ENCODE results near the gene ZNF506.
A peak's percentile ranks its signal among the peaks of the same experiment; 100 is the strongest.
"Not testable (repeated sequence)": the region's sequence is repeated elsewhere in the genome, so short reads cannot be mapped to it uniquely, and the experiment has no call there.

Gene ZNF506

DNA sequence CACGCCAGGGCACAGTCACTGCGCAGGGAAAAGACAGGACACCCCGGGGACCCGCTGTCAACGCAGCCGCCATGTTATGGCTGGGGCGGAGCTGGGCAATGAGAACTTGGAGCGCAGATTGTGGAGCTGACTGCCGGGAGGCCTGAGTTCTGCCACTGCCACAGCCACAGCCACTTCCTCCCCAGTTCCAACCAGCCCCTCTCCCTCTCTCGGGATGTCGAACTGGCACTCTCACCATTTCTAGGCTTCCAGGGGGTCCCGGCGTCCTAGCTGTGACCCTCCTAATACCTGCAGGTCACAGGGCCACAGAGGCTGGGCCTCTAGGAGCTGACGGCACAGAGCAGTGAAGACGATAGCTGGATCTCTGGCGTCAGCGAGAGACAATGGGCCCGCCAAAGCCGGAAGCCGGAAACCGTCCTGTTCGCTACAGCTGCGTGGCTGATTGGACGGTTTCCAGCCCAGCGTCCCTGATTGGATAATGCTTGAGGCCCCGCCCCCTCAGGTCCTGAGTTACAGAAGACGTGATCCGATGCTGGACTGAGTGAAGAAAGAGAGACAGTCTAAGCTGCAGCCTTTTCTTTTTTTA lies at the start of gene ZNF506:
ZNF506 (minus strand) TSS at position 385 of the 586 bp plus-strand sequence; CDS start at position 238, 147 bp downstream.
- DNase-seq (ENCODE audit: low read depth in 2 of 2, low spot score in 1 of 2), result peak; percentile 93 to 94

GRCh38 chr19:19870086-19870485 lies 48.5 kb upstream of the ZNF506 start:
- DNase-seq (ENCODE audit: low read depth in 2 of 2, low spot score in 1 of 2), result not testable (repeated sequence)

- peak in 1 of 2 donors; percentile 1 for DNase-seq (ENCODE audit: low read depth in 2 of 2, low spot score in 1 of 2)
These were observed 45.2 kb upstream of the ZNF506 start for GRCh38 chr19:19866611-19867248.

DNA sequence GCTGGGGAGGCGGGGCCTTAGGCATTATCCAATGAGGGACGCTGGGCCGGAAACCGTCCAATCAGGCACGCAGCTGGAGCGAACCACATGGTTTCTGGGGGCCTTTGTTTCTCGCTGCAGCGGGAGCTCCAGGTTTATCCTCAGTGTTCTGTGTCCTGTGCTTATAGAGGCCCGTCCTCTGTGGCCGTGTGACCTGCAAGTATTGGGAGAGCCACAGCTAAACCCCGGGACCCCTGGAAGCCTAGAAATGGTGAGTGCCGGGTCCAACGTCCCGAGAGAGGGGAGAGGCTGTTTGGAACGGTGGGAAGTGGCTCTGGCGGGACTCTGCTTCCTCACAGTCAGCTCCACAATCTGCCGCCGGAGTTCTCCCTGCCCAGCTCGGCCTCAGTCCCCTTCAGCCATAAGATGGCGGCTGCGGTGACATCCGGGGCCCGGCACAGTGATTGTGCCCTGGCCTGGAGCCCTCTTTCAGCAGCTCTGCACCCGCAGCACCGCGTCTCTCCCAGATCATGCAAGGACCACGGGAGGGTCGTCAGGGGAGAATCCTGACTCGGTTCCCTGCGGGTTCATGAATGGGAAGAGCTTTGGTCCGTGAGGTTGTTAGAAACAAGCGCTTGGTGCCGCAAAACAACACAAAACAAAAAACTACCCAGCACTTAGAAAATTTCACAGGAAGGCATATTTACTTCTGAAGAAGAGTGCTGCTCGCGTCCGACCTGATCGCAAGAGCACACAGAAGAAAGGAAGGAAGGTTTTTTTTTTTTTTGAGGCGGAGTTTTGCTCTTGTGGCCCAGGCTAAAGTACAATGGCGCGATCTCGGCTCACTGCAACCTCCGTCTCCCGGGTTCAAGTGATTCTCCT lies 44.4 kb upstream of the ZNF506 start, which contains the start of gene ZNF253:
ZNF253 (plus strand) TSS at position 133 of the 861 bp plus-strand sequence; CDS start at position 248, 115 bp downstream.
- DNase-seq (ENCODE audit: low read depth in 2 of 2, low spot score in 1 of 2), result peak; percentile 89 to 90

DNA sequence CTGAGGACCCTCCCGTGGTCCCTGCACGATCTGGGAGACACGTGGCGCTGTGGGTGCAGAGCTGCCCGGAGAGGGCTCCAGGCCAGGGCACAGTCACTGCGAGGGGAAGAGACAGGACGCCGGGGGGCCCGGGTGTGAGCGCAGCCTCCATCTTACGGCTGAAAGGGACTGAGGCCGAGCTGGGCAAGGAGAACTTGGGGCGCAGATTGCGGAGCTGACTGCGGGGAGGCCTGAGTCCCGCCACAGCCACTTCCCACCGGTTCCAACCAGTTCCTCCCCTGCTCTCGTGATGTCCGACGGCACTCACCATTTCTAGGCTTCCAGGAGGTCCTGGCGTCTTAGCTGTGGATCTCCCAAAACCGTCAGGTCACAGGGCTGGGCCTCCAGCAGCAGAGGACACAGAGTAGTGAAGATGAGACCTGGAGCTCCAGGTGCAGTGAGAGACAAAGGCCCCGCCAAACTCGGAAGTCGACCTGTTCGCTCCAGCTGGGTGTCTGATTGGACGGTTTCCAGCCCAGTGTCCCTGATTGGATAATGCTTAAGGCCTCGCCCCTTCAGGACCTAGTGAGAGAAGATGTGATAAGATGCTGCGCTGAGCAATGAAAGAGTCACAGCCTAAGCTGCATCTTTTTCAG lies 39.3 kb upstream of the ZNF506 start:
- DNase-seq (ENCODE audit: low read depth in 2 of 2, low spot score in 1 of 2), result peak in 1 of 2 donors; percentile 13

DNA sequence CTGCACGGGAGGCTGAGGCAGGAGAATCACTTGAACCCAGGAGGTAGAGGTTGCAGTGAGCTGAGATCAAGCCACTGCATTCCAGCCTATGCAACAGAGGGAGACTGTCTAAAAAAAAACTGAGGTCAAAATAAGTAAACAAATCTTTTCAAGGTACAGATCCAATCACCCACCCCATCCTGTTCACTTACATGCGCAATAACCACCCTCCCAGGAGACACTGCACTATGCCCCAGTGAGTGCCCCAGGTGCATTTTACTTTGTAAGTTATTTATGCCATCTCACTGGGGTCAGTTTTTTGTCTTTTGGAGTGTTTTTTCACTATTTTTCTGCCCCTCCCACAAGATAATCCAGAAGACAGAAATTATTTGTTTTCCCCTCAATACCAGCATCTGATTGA lies 37.2 kb upstream of the ZNF506 start:
- no peak for DNase-seq (ENCODE audit: low read depth in 2 of 2, low spot score in 1 of 2)

DNA sequence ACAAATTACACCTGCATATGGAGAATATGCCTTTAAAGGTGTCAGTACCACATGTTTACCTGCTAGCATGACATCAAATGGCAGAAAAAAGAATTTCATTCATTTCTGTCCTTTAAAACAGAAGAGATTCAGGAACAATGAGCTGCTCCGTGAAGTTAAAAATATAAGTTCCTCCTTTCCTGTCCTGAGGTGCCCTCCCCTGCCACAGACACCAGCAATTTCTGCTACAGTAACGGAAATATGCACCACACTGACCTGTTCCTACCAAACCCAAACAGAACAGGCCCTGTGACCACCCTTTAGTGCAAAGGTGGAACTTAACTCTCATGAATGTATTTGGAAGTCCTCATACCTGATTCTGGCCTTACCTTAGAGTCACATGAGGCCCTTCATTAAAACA lies 30.2 kb upstream of the ZNF506 start:
- DNase-seq (ENCODE audit: low read depth in 2 of 2, low spot score in 1 of 2), result not testable (repeated sequence)

- no peak for DNase-seq (ENCODE audit: low read depth in 2 of 2, low spot score in 1 of 2)
These were observed 27.5 kb upstream of the ZNF506 start for GRCh38 chr19:19849056-19849455.

- no peak for DNase-seq (ENCODE audit: low read depth in 2 of 2, low spot score in 1 of 2)
These were observed 26.2 kb upstream of the ZNF506 start for GRCh38 chr19:19847781-19848180.

DNA sequence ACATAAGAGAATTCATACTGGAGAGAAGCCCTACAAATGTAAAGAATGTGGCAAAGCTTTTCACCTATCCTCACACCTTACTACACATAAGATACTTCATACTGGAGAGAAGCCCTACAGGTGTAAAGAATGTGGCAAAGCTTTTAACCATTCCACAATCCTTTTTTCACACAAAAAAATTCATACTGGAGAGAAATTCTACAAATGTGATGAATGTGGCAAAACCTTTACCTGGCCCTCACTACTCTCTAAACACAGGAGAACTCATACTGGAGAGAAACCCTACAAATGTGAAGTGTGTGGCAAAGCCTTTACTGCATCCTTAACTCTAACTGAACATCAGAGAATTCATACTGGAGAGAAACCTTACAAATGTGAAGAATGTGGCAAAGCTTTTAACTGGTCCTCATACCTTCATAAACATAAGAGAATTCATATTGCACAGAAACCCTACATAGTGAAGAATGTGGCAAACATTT lies 14.0 kb upstream of the ZNF506 start:
- DNase-seq (ENCODE audit: low read depth in 2 of 2, low spot score in 1 of 2), result no peak

DNA sequence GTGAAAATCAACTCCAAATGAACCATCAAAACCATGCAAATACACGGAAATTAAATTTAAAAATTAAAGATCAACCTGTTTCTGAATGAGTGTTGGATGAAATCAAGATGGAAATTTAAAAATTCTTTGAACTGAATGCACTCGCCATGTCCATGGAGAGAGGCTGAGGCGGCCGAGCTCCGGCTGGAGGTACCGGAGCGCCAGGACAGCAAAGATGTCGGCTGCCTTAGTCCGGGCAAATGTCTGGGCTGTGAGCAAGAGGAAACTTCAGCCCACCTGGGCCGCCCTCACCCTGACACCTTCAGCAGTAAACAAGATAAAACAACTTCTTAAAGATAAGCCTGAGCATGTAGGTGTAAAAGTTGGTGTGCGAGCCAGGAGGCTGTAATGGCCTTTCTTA lies 5.3 kb upstream of the ZNF506 start:
- no peak for DNase-seq (ENCODE audit: low read depth in 2 of 2, low spot score in 1 of 2)

DNA sequence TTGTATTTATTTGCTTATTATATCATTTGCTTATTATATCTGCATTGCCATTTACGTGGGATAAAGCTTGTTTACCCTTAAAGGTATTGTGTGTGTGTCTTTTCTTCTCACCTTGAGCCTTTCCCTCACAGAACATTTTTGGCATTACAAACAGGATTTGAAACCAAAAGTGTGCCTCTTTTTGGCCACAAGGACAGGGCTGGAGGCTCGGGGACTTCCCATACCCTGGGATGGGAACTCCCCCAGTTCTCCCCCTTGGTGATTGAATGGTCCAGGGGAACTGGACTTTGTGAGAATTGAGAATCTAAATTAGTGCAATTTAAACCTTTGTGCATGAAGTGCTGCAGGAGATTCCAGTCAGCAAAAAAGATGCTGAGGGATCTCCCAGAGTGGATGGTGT lies 2.4 kb upstream of the ZNF506 start:
- no peak for DNase-seq (ENCODE audit: low read depth in 2 of 2, low spot score in 1 of 2)

- not testable (repeated sequence) for DNase-seq (ENCODE audit: low read depth in 2 of 2, low spot score in 1 of 2)
These were observed 426 bp upstream of the ZNF506 start for GRCh38 chr19:19821976-19822375.

- no peak for DNase-seq (ENCODE audit: low read depth in 2 of 2, low spot score in 1 of 2)
These were observed 703 bp downstream of the ZNF506 start for GRCh38 chr19:19820774-19821320.

DNA sequence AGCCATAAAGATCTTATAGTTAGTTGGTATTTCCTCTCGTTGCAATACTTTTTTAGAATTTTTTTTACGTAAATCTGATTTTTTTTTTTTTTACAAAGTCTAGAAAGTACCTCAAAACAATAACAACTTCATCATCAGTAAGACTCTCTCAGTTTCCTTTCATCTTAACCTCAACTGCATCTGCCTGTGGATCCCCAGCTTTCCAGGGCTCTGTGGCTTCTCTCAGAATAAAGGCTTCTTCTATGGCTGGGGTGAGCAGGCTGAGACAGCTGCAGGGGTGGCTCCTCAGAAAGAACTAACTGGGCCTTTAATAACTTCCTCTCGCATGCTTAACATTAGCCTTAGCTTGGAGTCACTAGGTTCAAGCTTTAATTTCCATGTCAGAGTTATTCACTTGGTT lies 4.2 kb downstream of the ZNF506 start:
- no peak for DNase-seq (ENCODE audit: low read depth in 2 of 2, low spot score in 1 of 2)

DNA sequence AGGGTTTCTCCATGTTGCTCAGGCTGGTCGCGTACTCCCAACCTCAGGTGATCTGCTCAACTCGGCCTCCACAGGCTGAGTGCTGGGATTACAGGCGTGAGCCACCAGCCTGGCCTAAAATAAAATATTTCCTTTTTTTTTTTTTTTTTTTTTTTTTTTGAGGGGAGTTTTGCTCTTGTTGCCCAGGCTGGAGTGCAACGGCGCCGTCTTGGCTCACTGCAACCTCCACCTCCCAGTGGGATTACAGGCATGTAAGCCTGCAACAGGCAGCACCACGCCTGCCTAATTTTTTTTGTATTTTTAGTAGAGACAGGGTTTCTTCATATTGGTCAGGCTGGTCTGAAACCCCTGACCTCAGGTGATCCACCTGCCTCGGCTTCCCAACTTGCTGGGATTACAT lies 4.9 kb downstream of the ZNF506 start:
- DNase-seq (ENCODE audit: low read depth in 2 of 2, low spot score in 1 of 2), result no peak

GRCh38 chr19:19811999-19812398 lies 9.6 kb downstream of the ZNF506 start:
- not testable (repeated sequence) for DNase-seq (ENCODE audit: low read depth in 2 of 2, low spot score in 1 of 2)

- no peak for DNase-seq (ENCODE audit: low read depth in 2 of 2, low spot score in 1 of 2)
These were observed 16.1 kb downstream of the ZNF506 start for GRCh38 chr19:19805480-19805879.

DNA sequence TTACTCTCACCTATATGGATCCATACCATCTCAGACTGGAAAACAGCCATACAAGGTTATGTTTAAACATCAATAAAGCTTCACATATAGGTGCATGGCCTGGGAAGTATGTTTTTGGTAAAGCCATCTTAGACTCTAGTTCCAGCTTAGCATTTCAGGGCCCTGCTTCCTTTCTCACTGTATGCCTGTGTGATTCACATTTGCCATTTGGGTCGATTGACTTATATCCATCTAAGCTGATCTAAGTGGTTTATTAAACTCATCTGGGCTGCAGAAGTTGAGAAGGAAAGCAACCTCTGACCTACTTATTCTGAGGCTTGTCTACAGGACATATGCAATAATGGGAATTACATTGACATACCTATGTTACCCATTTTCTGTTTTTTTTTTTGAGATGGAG lies 33.5 kb downstream of the ZNF506 start:
- no peak for DNase-seq (ENCODE audit: low read depth in 2 of 2, low spot score in 1 of 2)

DNA sequence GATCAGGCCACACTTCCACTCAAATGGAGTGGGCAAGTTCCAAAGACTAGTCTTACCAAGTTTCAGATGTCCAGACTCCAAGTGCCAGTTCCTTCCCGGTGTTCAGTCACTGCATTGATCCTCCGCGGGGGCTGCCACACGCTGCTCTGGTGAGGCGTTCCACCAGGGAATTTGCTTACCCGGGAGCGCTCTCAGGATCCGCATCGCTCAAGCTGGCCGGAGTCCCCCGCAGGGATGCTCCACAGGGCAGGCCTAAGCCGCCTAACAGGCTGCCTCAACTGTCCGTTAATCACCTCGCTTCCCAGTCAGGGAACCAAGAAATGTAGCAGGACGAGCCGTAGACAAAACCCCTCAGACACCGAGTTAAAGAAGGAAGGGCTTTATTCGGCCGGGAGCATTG lies 36.1 kb downstream of the ZNF506 start:
- not testable (repeated sequence) for DNase-seq (ENCODE audit: low read depth in 2 of 2, low spot score in 1 of 2)

GRCh38 chr19:19782783-19783182 lies 38.8 kb downstream of the ZNF506 start:
- DNase-seq (ENCODE audit: low read depth in 2 of 2, low spot score in 1 of 2), result no peak
